Bone marrow (tissue), 2 donors: ENCODE data around the gene MTX3.

Experiments
- DNase-seq, 2 donors: peaks; one replicate each; lab custom pipeline; 2025; lab: John Stamatoyannopoulos, UW

Gene MTX3, protein sequence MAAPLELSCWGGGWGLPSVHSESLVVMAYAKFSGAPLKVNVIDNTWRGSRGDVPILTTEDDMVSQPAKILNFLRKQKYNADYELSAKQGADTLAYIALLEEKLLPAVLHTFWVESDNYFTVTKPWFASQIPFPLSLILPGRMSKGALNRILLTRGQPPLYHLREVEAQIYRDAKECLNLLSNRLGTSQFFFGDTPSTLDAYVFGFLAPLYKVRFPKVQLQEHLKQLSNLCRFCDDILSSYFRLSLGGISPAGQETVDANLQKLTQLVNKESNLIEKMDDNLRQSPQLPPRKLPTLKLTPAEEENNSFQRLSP

DNA sequence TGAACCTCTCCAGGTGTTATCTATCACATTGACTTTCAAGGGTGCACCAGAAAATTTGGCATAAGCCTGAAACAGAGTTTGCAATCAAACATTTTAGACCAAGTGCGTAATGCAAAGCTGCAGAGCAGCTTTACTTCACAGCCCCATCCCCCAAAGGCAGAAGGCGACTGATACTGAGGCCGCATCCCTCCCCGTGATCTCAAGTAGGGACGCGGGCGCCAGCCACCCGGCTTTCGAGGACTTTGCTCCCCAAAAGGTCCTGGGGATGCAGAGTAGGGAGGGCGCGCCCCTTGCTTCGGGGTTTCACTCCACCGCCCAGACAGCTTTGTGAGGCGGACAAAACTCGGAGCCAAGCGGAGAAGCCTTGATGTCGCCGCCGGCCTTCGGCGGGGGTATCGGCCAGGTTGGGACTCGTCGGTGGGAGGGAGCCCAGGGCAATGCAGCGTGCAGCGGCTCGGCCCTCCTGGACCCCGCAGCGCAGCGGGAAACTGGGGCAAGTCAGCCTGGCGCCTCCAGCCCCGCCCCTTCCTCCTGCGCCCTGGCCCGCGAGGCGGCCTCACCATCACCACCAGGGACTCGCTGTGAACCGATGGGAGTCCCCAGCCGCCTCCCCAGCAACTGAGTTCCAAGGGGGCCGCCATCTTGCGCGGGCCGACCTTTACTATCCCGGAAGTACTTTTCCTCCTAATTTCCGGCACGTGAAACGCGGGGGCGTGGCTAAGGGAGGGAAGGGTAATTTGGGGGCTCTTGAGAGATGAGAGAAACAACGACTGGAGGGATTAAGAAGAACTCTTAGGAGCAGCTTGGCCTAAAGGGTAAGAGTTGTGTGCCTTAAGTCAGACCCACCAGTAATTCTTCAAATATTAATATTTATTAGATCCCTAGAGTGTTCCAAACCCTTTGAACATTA lies at the start of gene MTX3:
MTX3 (minus strand) TSS at position 665 of the 910 bp plus-strand sequence; CDS start at position 641, 24 bp downstream.
- DNase-seq: no peak

DNA sequence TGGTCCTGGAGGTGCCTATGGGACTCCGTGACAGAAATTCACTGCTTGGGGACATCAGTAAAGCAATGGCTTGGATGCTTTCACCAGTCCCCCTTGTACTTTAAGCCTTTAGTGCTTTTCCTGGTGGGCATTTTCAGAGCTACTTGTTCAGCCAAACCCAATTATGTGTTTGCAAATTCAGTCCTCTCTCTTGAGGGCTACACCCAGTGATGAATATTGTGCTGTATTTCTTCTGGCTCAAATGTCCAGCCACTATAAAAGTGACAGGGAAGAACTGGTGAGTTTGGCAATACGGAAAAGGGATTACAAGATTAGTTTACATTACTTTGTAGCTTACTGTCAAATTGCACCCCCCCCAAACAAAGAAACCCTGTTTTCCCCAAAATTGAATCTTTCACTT lies 48.6 kb upstream of the MTX3 start:
- DNase-seq: no peak

DNA sequence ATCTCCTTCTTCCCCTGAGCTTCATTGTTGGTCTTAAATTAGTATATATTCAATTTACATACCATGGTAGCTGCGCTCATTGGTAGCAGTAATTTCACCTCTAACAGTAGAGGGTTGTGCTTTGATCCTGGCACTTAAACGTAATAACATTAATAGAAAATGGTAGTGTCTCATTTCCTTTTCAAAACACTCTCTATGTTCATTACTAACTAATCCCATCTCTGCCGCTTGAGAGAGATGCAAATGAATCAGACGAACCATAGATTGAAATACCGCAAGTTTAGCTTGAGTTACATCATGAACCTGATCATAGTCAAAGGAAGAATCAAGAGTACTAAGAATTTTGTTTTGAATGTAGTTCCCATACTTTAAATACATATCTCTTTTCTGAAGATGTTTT lies 46.3 kb upstream of the MTX3 start:
- no peak for DNase-seq

DNA sequence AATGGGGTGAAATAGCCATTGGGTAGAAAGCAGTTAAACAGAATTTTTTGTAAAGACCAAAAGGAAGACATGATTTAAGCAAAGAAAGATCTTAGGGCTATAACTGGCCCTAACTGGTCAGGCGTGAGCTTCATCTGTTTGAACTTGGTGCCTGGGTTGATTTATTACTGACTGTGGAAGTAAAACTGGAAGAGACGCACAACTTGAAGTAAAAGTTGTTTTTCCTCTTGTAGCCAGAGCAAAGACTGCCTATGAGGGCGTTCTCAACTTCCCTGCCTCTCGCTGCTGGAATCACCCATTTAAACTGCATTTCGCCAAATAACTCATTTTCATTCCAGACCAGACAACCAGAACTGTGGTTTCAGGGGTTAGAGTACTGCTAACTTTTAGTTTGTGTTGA lies 45.6 kb upstream of the MTX3 start:
- DNase-seq: no peak

DNA sequence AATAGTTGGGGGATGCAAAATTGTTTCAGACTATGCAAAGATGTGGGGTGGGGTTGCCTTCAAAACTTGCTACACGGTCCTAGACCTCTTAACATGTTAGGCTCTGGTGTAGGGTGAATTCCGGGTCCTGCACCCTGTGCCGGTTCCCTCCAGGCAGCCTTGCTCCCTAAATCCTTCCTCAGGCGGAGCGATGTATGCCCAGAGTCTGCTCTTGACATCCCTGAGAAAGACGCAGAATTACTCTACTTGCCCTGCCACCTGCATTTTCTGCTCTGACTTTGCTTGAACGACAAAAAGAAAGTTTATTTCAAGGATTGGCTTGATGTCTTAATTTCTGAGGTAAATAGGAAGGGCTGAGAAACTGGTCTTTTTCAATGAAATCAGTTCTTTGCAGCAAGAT lies 44.8 kb upstream of the MTX3 start:
- DNase-seq: no peak

DNA sequence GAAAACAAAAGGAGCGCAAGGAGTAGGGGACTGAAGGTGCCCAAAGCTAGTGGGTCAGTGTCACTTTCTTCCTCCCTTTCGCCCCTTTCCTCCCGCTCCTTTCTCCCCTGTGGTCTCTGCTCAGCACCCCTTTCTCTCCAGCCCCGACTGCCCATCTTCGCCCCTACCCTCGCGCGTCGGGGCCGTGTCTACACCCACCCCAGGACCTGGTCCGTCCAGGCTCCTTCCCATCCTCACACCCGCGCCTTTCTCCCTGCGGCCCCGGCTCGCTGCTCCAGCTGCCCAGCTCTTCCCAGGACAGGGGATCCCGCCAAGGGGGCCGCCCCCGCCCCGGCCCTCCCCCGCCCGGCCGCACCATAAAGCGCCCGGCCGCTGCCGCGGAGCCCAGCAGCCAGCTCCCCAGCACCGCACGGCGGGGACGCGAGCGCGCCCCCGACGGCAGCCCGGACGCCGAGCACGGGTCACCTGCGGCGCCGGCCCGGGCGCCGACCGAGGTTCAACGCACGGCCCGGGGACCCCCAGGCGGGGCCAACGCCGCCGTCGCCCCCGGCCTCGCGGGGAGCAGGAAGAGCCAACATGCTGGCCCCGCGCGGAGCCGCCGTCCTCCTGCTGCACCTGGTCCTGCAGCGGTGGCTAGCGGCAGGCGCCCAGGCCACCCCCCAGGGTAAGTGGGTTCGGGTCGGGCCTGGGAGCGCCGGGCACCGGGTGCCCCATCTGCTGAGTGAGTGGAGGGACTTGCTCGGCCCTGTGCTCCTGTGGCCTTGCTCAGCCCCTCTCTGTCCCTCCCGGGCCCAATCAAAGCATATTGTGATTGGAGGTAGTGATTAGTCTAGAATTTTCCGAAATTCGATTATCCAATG lies 44.1 kb upstream of the MTX3 start, which contains the start of gene THBS4:
THBS4 (plus strand) TSS at position 387 of the 860 bp plus-strand sequence; CDS start at position 577, 190 bp downstream.
- no peak for DNase-seq

DNA sequence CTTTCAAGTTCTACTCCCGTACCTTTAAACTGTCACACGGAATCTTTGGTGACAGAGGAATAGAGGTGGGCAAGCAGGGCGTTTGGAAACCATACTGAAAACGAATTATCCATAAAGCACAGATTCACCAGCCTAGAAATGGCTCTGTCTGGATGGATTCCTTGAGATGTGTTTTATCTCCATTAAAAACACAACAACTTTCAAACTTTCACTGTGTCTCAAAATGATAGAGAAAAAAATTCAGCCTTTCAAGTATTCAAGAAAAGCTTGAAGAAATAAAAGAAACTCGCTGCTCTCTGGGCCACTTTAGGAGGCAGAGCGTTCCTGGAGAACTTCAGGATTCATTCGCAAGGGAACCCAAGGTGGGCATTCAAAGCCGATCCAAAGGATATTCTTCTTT lies 43.5 kb upstream of the MTX3 start:
- no peak for DNase-seq

DNA sequence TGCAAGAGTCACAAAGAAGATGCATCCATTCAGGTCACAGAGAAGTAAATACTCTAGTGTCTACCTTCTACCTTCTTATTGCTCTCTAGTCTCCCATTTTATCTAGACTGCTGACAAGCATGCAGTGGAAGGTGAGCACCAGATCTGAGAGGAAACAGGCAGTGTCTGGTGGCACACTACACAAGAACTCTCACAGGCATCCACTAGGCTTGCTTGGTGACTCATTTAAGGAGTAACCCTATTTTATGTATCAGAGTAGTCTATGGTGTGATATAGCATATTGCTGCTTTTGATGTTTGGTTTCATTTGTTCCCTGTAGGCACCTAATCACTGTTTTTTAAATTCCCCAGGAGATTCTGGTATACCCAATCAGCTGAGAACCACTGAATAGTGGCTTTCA lies 42.5 kb upstream of the MTX3 start:
- DNase-seq: no peak

DNA sequence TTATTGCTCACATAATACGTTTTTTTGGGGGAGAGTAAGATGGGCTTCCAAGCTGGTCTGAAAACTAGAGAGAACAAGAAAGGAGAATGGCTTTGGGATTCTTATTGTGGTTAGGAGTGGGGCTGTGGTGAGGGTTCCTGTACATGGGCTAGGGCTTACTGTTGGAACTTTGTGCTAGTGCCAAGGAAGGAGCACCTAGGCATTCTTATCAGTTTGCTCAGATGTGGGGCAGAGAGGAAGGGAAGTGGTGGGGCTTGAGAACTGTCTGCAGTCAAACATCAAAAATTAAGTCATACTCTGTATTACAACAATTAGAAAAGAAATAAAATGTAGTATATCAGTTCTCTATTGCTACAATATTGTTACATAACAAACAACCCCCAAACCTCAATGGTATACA lies 40.0 kb upstream of the MTX3 start:
- no peak for DNase-seq

DNA sequence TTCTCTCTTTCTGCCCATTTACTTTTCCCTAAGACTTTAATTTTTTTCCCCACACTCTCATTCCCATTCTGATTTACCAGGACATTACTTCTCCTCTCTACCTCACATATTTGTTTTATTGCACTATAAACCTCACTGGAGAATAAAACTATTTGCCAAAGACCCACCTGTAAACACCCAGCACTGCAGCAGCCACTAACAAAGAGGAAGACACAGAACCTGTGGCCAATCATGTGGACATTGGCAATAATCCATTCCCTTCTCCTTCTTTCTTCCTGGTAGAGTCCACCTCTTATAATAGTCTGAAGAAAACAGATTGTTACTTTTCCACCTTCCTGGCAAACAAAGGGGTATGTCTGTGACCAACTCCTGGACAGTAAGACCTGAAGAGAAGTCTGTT lies 35.8 kb upstream of the MTX3 start:
- DNase-seq: no peak

DNA sequence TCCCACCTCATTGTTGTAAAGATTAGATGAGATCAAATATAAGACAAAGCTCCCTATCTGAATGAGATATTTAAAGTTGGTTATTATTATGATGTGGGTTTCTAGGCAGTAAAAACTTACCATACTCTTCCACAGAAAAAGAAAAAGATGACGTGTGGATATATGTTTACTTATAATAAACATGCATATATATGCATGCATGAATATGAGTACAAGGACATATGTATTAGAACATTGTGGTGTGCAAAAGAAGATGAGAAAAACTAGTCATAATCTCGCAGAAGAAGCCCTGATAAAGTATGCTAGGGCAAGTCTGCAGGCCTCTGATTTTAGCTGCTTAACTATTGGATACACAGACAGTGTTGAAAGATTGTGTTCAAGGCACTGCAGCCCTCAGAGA lies 34.0 kb upstream of the MTX3 start:
- no peak for DNase-seq

DNA sequence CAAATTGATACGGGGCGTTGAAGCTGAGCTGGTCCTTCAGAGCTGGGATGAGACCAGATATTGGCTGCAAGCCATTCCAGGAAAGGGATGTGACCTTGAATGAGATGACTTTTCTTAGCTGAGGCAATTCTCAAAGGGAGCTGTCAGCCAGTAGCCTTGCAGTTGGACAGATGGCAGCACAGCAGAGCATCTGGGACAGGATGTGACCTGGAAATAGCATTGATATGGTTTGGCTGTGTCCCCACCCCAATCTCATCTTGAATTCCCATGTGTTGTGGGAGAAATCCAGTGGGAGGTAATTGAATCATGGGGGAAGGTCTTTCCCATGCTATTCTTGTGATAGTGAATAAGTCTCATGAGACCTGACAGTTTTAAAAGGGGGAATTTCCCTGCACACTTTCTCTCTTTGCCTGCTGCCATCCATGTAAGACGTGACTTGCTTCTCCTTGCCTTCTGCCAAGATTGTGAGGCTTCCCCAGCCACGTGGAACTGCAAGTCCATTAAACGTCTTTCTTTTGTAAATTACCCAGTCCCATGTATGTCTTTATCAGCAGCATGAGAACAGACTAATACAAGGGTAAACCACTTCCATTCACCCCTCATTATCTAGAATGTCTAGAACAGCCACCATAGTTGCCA lies 19.8 kb upstream of the MTX3 start:
- DNase-seq: no peak

DNA sequence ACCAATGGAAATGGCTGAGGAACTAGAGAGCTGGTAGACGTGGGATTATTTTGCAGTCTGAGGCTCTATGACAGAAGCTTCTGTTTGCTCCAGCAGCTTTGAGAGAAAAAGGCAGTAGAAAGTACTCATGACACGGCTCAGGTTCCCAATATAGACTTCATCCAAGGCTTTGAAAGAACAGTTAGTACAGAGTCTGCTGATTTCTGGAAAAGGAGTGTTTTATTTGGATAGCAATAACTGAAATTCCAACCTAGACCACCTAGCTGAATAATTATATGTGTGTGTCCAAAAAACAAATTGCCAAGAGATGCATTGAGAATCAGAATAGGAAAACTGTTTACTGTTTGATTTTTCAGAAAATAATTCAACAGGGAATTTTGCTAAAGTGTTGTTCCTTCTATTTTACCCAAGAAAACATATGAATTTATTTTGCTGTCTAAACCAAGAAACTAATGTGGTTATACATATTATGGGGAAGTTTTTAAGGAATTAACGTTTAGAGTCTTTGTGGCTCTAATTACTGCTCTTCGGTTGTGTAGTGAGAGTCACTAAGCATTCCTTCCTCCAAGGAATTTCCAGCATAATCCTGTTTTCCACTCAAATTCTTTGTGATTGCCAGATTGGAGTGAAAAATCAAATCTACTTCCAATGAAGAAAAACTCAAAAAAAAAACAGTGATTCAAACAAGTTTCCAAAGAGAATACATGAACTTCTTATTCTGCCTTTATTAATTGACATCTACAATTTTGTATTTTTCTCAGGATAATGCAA lies 18.1 kb upstream of the MTX3 start:
- no peak for DNase-seq

DNA sequence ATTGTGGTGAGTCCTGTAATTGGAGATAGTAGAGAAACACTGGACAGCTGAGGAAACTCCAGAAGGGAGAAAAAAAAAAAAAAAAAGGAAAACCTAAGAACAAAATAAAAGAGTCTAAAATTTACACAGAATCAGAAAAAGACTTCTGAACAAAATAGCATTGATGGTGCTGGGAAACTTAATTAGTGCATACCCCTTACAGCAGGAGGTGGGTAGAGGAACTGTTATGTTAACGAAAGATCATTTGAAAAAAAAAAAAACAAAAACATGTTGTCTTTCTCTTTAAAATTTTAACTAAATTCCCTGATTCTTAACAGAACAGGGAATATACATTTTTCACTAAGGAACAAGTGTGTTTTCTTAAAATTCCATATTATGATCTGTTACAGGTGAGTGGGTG lies 11.6 kb upstream of the MTX3 start:
- no peak for DNase-seq

DNA sequence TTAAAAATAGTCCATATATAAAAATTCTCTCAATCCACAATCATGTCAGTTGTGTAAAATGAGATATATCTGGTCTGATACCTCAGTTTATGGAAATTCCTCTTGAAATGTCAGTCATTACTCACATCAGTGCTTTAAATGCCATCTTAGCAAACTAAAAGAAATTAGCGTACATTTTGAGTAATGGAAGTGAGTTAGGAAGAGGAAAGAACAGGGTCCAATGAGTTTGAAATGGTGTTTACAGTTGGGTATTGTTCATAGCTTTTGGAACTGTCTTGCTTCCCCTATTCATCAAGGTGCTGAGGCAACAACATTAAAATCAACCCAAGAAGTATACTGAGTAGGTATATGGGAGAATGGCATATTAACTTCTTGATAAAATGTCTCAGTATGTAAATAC lies 8.7 kb upstream of the MTX3 start:
- no peak for DNase-seq

DNA sequence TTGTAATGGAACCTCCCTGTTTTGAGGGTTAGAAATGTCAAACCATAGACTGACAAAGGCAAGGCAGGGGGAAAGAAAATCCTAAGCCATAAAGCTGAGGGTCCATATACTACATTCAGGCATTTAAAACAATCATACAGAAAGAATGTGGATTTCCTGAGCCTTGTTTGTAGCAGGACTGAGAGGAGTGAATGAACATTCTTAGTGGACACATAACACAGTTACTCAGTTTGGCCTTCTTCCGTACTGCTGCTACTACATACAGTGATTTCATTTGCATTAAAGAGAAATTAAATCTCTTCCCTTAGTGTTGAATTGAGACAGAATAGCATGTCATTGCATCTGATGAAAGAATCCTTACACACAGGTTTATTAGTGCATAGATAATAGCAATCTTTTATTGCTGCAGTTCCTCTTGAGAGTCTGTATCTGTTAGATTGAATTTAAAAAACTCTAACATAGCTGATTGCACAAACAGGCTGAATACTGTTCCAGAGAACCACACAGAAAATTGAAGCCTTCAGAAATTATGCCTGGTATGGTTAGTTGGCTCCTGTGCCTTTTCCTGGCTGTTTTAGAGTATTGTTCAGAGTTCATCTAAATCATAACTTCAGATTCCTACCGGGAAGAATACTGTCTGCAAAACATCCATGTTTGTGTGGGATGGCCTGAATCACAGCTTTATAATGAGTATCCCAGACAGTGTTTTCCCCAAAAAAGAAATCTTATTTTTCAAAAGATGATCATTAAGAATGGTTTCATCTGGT lies 2.0 kb upstream of the MTX3 start:
- DNase-seq: no peak

DNA sequence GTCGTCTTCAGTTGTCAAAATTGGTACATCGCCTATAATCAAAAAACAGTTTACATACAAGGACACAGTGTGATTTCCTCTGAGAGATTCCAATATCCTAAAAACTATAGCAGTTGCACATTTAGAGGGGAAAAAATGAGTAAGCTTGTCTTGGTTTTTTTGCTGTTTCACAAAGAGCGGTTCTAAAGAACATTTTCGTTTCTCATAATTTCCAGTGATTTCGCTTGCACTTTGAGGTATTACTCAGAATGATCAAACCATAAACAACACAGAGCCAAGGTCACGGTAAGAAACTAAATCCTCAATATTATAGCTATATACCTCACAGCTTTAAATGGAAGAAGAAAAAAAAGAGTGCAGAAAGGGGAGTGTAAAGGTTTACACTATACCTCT lies 861 bp downstream of the MTX3 start:
- no peak for DNase-seq

DNA sequence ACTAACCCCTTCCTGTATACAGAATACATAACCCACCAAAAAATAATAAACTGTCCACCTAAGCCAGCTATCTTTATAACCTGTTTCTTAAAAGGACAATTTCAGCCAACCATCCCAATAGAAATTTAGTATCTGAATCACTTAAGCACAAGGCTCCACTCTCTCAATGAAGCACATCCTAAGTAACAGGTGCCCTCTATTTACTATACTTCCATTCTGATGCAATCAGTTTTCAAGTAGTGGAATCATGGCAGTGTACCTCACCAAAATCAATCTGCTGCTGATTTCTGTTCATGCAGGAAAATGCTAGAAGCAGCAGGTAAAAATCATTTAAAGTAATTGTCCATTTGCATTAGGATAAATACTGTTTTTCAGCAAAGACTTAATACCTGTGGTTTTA lies 4.8 kb downstream of the MTX3 start:
- no peak for DNase-seq

DNA sequence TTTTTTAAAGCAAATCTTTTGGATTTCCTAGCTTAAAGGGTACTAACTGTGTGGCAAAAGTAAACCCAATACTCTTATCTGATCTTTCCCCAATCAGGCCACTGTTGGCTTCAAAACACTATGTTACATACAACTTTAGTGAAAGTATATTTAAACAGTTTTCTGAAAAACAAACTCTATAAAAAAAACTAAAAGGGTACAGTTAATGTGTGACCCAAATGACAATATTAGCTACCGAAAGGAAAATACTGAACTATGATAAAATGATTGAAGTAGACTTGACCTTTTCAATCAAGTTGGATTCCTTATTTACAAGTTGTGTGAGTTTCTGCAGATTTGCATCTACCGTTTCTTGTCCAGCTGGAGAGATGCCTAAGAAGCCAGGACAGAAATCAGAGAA lies 5.8 kb downstream of the MTX3 start:
- no peak for DNase-seq

DNA sequence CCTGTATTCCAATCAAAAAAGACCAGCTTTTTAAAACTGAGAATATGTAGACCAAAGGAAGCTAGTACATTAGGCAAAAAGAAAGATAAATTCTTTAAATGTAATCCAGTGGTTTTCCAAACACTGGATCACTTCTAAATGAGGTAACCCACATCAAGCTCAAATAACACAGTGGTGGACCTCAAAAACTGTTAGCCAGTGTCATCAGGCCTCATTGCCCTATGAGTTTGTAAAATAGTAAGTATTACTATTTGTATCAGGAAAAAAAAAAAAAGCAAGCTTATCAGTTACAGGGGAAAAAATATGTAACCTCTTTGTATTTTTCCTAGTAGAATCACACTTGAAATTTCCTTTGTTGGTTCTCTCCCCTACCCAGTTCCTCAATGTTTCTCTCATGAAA lies 6.7 kb downstream of the MTX3 start:
- no peak for DNase-seq
